IMR-90 (cell line): ENCODE measurements around the gene SOS1. TPM values are rescaled to one million over a fixed set of nuclear protein-coding genes. Genes with fewer than 3 reads are reported as not detected.

Experiments
- ATAC-seq: fragments of 200-7000 bp; cut with Tn5 transposase; 2 replicates; pipeline ENCODE4 v1.9.1; 2020; ENCODE audit warnings: low read depth, mild to moderate bottlenecking, moderate library complexity
- BruUV-seq: library from RNA; stranded (reverse); fragments of 400-500 nt; replicated peaks from 2 replicates; lab custom pipeline; 2021; lab: Mats Ljungman, UMichigan
- CTCF ChIA-PET: fragments of 300-600 bp; formaldehyde crosslinking; extraction: SDS; loops from one replicate; lab custom pipeline; 2021; ENCODE audit warnings: antibody characterized with exemption; lab: Yijun Ruan, JAX
- POLR2A ChIA-PET: fragments of 300-600 bp; sonication (Branson Sonifier 250); formaldehyde crosslinking; loops from one replicate; lab custom pipeline; 2022; ENCODE audit warnings: antibody characterized with exemption; ENCODE audit not compliant: unreplicated experiment; lab: Charles Lee
- DNase-seq: peaks from one replicate; pipeline ENCODE4 v3.0.0; 2013
- H2AFZ ChIP-seq: replicated peaks from 2 replicates; pipeline ENCODE3; 2013; ENCODE audit warnings: low read length, mild to moderate bottlenecking; ENCODE audit not compliant: poor library complexity
- H2AK5ac ChIP-seq: 2 replicates; pipeline ENCODE4 v1.6.1; 2013; ENCODE audit warnings: low read depth, low read length, inconsistent platforms
- H2AK9ac ChIP-seq: replicated peaks from 2 replicates; pipeline ENCODE3; 2013; ENCODE audit warnings: mild to moderate bottlenecking, low read depth, low read length, moderate library complexity; ENCODE audit not compliant: poor library complexity
- H2BK120ac ChIP-seq: 2 replicates; pipeline ENCODE4 v1.6.1; 2013; ENCODE audit warnings: low read depth, low read length, inconsistent platforms
- H2BK15ac ChIP-seq: 3 replicates; pipeline ENCODE4 v1.6.1; 2013; ENCODE audit warnings: low read depth, low read length, inconsistent platforms
- H2BK20ac ChIP-seq: 2 replicates; pipeline ENCODE4 v1.6.1; 2013; ENCODE audit warnings: low read depth, mild to moderate bottlenecking, inconsistent platforms, low read length, moderate library complexity
- H2BK5ac ChIP-seq: 2 replicates; pipeline ENCODE4 v1.6.1; 2013; ENCODE audit warnings: mild to moderate bottlenecking, low read depth, low read length, inconsistent platforms; ENCODE audit not compliant: poor library complexity, severe bottlenecking
- H3K14ac ChIP-seq: replicated peaks from 2 replicates; pipeline ENCODE4 v1.6.1; 2013; ENCODE audit warnings: low read depth, low read length, inconsistent platforms
- H3K18ac ChIP-seq: 2 replicates; pipeline ENCODE4 v1.6.1; 2013; ENCODE audit warnings: low read depth, low read length, control low read depth
- H3K23ac ChIP-seq: 2 replicates; pipeline ENCODE4 v1.6.1; 2013; ENCODE audit warnings: low read depth, low read length, inconsistent platforms
- H3K27ac ChIP-seq: 2 replicates; pipeline ENCODE4 v1.5.1; 2013; ENCODE audit warnings: mild to moderate bottlenecking, control low read depth, low read length; ENCODE audit not compliant: insufficient read depth
- H3K27me3 ChIP-seq: 2 replicates; pipeline ENCODE4 v1.6.1; 2013; ENCODE audit warnings: low read length; ENCODE audit not compliant: control insufficient read depth, insufficient read depth
- H3K36me3 ChIP-seq: 2 replicates; pipeline ENCODE4 v1.6.1; 2013; ENCODE audit warnings: low read length, mixed read lengths; ENCODE audit not compliant: control insufficient read depth, insufficient read depth
- H3K4ac ChIP-seq: 2 replicates; pipeline ENCODE4 v1.6.1; 2013; ENCODE audit warnings: low read depth, low read length, inconsistent platforms
- H3K4me1 ChIP-seq: 2 replicates; pipeline ENCODE4 v1.6.1; 2013; ENCODE audit warnings: low read length, mixed read lengths; ENCODE audit not compliant: control insufficient read depth, insufficient read depth
- H3K4me2 ChIP-seq: 2 replicates; pipeline ENCODE4 v1.6.1; 2013; ENCODE audit warnings: low read depth, mild to moderate bottlenecking, control low read depth, low read length, moderate library complexity
- H3K4me3 ChIP-seq: 2 replicates; pipeline ENCODE4 v1.5.1; 2013; ENCODE audit warnings: low read depth, mild to moderate bottlenecking, control low read depth, low read length, moderate library complexity; ENCODE audit not compliant: insufficient read depth
- H3K56ac ChIP-seq: 2 replicates; pipeline ENCODE4 v1.6.1; 2013; ENCODE audit warnings: low read length, inconsistent platforms; ENCODE audit not compliant: insufficient read depth; ENCODE audit errors: extremely low read depth
- H3K79me1 ChIP-seq, 2 experiments: 2 replicates each; pipeline ENCODE4 v1.6.1; 2013; ENCODE audit warnings: low read length in 2 of 2, inconsistent platforms in 1 of 2, low read depth in 1 of 2
- H3K9ac ChIP-seq: 2 replicates; pipeline ENCODE4 v1.6.1; 2013; ENCODE audit warnings: low read depth, low read length, control low read depth
- H3K9me1 ChIP-seq: 2 replicates; pipeline ENCODE4 v1.6.1; 2013; ENCODE audit warnings: low read length, inconsistent platforms; ENCODE audit not compliant: insufficient read depth
- H3K9me3 ChIP-seq: 2 replicates; pipeline ENCODE4 v1.6.1; 2013; ENCODE audit warnings: low read length; ENCODE audit not compliant: control insufficient read depth, insufficient read depth
- H4K20me1 ChIP-seq: 2 replicates; pipeline ENCODE4 v1.6.1; 2013; ENCODE audit warnings: low read length, inconsistent platforms; ENCODE audit not compliant: insufficient read depth
- H4K5ac ChIP-seq: 2 replicates; pipeline ENCODE4 v1.6.1; 2013; ENCODE audit warnings: mild to moderate bottlenecking, low read depth, low read length, control low read depth
- H4K8ac ChIP-seq, 2 experiments: 2 replicates each; pipeline ENCODE4 v1.6.1; 2013; ENCODE audit warnings: low read depth in 2 of 2, low read length in 2 of 2, control low read depth in 1 of 2, inconsistent platforms in 1 of 2
- H4K91ac ChIP-seq: 2 replicates; pipeline ENCODE4 v1.6.1; 2013; ENCODE audit warnings: low read depth, low read length, inconsistent platforms; ENCODE audit not compliant: insufficient read depth
- BHLHE40 ChIP-seq: fragments of 150-350 bp; IDR thresholded peaks from 2 replicates; pipeline ENCODE4 v1.6.1; 2016; ENCODE audit warnings: mild to moderate bottlenecking, low read depth, low read length
- CEBPB ChIP-seq: IDR thresholded peaks from 2 replicates; pipeline ENCODE4 v1.6.1; 2012; ENCODE audit warnings: low read depth, low read length, improper control_type of control experiment
- CHD1 ChIP-seq: IDR thresholded peaks from 2 replicates; pipeline ENCODE4 v1.6.1; 2012; ENCODE audit warnings: low read depth, low read length, improper control_type of control experiment
- CTCF ChIP-seq: conservative IDR thresholded peaks from 2 replicates; pipeline ENCODE4 v1.5.1; 2012; ENCODE audit warnings: mild to moderate bottlenecking, low read depth, low read length, improper control_type of control experiment
- ELK1 ChIP-seq: fragments of 150-350 bp; IDR thresholded peaks from 2 replicates; pipeline ENCODE4 v1.6.1; 2016; ENCODE audit warnings: low read depth, mild to moderate bottlenecking, low read length, moderate library complexity, borderline replicate concordance
- FOS ChIP-seq: fragments of 150-350 bp; IDR thresholded peaks from 2 replicates; pipeline ENCODE4 v1.6.1; 2016; ENCODE audit warnings: low read depth, low read length
- MAFK ChIP-seq: IDR thresholded peaks from 2 replicates; pipeline ENCODE4 v1.6.1; 2012; ENCODE audit warnings: low read depth, low read length, improper control_type of control experiment
- MAZ ChIP-seq: IDR thresholded peaks from 2 replicates; pipeline ENCODE4 v1.6.1; 2012; ENCODE audit warnings: low read depth, mild to moderate bottlenecking, low read length, improper control_type of control experiment, moderate library complexity, borderline replicate concordance
- MXI1 ChIP-seq: IDR thresholded peaks from 2 replicates; pipeline ENCODE4 v1.6.1; 2012; ENCODE audit warnings: low read depth, mild to moderate bottlenecking, low read length, moderate library complexity, borderline replicate concordance
- NFE2L2 ChIP-seq: fragments of 150-350 bp; IDR thresholded peaks from 2 replicates; pipeline ENCODE4 v1.6.1; 2016; ENCODE audit warnings: low read depth, mild to moderate bottlenecking, low read length
- POLR2A ChIP-seq: IDR thresholded peaks from 2 replicates; pipeline ENCODE4 v1.6.1; 2012; ENCODE audit warnings: mild to moderate bottlenecking, low read depth, low read length
- RAD21 ChIP-seq: IDR thresholded peaks from 2 replicates; pipeline ENCODE4 v1.6.1; 2012; ENCODE audit warnings: low read length, improper control_type of control experiment
- RCOR1 ChIP-seq: IDR thresholded peaks from 2 replicates; pipeline ENCODE4 v1.6.1; 2012; ENCODE audit warnings: mild to moderate bottlenecking, low read length, improper control_type of control experiment; ENCODE audit not compliant: insufficient replicate concordance
- RFX5 ChIP-seq: IDR thresholded peaks from 2 replicates; pipeline ENCODE4 v1.8.0; 2012; ENCODE audit warnings: low read depth, mild to moderate bottlenecking, low read length, moderate library complexity
- SMC3 ChIP-seq: fragments of 150-350 bp; IDR thresholded peaks from 2 replicates; pipeline ENCODE4 v1.6.1; 2016; ENCODE audit warnings: low read depth, mild to moderate bottlenecking, antibody characterized with exemption, low read length, moderate library complexity
- USF2 ChIP-seq: fragments of 150-350 bp; IDR thresholded peaks from 2 replicates; pipeline ENCODE4 v1.6.1; 2017; ENCODE audit warnings: mild to moderate bottlenecking, antibody characterized with exemption, low read length, low read depth
- WGBS, 2 experiments: methylation state at CpG; one replicate each; pipeline versions ENCODE4 v1.1.5 to v1.1.7; 2013; ENCODE audit warnings: missing lambda C conversion rate in 2 of 2; ENCODE audit not compliant: insufficient read length in 1 of 2; ENCODE audit errors: extremely low coverage in 2 of 2; 5-methylcytosine and 5-hydroxymethylcytosine counted together
- dilution Hi-C: fragments of 300-500 bp; cut with HindIII; formaldehyde crosslinking; loops from one replicate; pipeline ENCODE4 v1.14.3; 2018; ENCODE audit warnings: low sequenced_read_pairs; ENCODE audit not compliant: unreplicated experiment
- in situ Hi-C: fragments of 300-500 bp; cut with MboI; formaldehyde crosslinking; loops from 3 replicates; pipeline ENCODE4 v1.14.3; 2019; ENCODE audit warnings: low sequenced_read_pairs, inconsistent platforms, mixed read lengths
- intact Hi-C: fragments of 100-400 bp; cut with micrococcal nuclease; formaldehyde crosslinking; loops from 2 replicates; pipeline ENCODE4 v1.10.0; 2022
- polyA plus RNA-seq, 3 experiments: library from polyadenylated mRNA; depleted of rRNA; stranded (reverse); fragments of >200 nt; gene quantifications; 2 replicates each; pipeline ENCODE4 v1.2.3, GENCODE V29; 2012; ENCODE audit warnings: low replicate concordance in 1 of 3
- total RNA-seq: library from RNA; depleted of rRNA; stranded (reverse); fragments of >200 nt; gene quantifications from 2 replicates; pipeline ENCODE4 v1.2.3, GENCODE V29; 2012

SOS1 gene
- total and polyA plus RNA-seq, 2 of the 4 experiments (the other 2 are of a cell fraction), result 8.2 to 11.2 TPM

GRCh38 chr2:39156846-39157245, 36.0 kb upstream of the SOS1 start:
- H3K23ac ChIP-seq, result no peak overlapping the region
- CTCF ChIA-PET, result no interaction called here
- H3K56ac ChIP-seq, result no peak overlapping the region
- POLR2A ChIA-PET, result no interaction called here
- no peaks in the 10 kb centered on the region for H3K79me1 ChIP-seq
- H3K9me1 ChIP-seq, result no peaks in the 10 kb centered on the region; the same call in 1 of the 2 replicates
- H3K18ac ChIP-seq, result no peak overlapping the region
- no peak overlapping the region for H2BK5ac ChIP-seq
- no peaks in the 10 kb centered on the region for H3K27me3 ChIP-seq
- H4K5ac ChIP-seq, result no peak overlapping the region; the same call in 1 of the 2 replicates
- H2AK5ac ChIP-seq, result no peak overlapping the region
- dilution Hi-C loops, result no loop called here
- DNase-seq (no peak), ATAC-seq (no peak)
- H4K8ac ChIP-seq, result no peak overlapping the region
- no peak overlapping the region for H2AFZ ChIP-seq
- no peak overlapping the region for H2BK15ac ChIP-seq
- H3K9ac ChIP-seq, result no peak overlapping the region
- no peak overlapping the region for H2AK9ac ChIP-seq
- no peaks in the 10 kb centered on the region for H3K36me3 ChIP-seq
- WGBS, 2 experiments, result no CpG with 5 or more reads among the region's 6 CpGs
- H4K20me1 ChIP-seq, result no peaks in the 10 kb centered on the region
- no peak overlapping the region for H2BK20ac ChIP-seq
- H3K27ac ChIP-seq, result no peak overlapping the region
- no peak for TF ChIP-seq USF2
- no peak for TF ChIP-seq RCOR1
- no peak for TF ChIP-seq CEBPB
- no peak for TF ChIP-seq SMC3
- TF ChIP-seq RAD21, result no peak
- no peak for TF ChIP-seq POLR2A
- TF ChIP-seq BHLHE40, result no peak
- TF ChIP-seq MAZ, result no peak
- no peak for TF ChIP-seq MXI1
- TF ChIP-seq CHD1, result no peak
- TF ChIP-seq FOS, result no peak
- no peak for TF ChIP-seq MAFK
- no peak for TF ChIP-seq CTCF
- no peak for TF ChIP-seq RFX5
- no peak for TF ChIP-seq NFE2L2
- no peak for TF ChIP-seq ELK1
- H3K4me2 ChIP-seq, result no peak overlapping the region
- H3K9me3 ChIP-seq, result no peaks in the 10 kb centered on the region
- no peak overlapping the region for H3K4me3 ChIP-seq
- H3K4ac ChIP-seq, result no peak overlapping the region
- H3K14ac ChIP-seq, result no peak overlapping the region
- peaks cover 1% of the 10 kb centered on the region; the same call in 1 of the 2 replicates for H3K4me1 ChIP-seq
- in situ Hi-C loops, result no loop called here
- H2BK120ac ChIP-seq, result no peak overlapping the region
- BruUV-seq, result no TSS peak
- intact Hi-C loops, result no loop called here
- H4K91ac ChIP-seq, result no peak overlapping the region
